Measurements from ENCODE around the gene EFEMP1. TPM values are rescaled to one million over a fixed set of nuclear protein-coding genes. Genes with fewer than 3 reads are reported as not detected.

The EFEMP1 gene
- total RNA-seq, 1 experiment from 2014 or later = 0.34 TPM

DNA sequence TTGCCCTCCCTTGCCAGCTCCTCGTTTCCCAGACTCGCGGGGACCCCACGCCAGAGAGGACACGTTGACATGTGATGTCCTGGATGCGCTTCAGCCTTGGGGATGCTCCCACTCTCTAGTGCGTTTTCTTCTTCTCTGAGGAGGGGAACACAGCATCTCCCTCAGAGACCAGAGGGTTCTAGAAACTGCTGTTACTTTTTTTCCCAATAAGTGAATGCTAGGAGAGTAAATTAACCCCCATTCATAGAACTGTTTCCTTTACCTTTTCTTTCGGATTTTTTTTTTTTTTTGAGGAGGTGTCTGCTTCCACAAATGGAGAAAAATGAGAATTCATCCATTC lies 370 bp upstream of the EFEMP1 start:
- POLR2A ChIA-PET = no interaction called here
- CTCF ChIA-PET = no interaction called here
- H3K27ac ChIP-seq (ENCODE audit: low read depth, low read length) = no peak overlapping the region
- no peaks in the 10 kb centered on the region for H3K4me1 ChIP-seq (ENCODE audit: control insufficient read depth in 1 of 2, insufficient read depth in 2 of 2, low read length in 2 of 2)
- H3K4me3 ChIP-seq (replicated peaks in 1 of 2; ENCODE audit: low read depth in 1 of 2, low read length in 2 of 2) = no peak overlapping the region
- BruUV-seq (replicated peaks) = no TSS peak
- no peaks in the 10 kb centered on the region for H3K9me2 ChIP-seq (ENCODE audit: insufficient read depth)
- H2AFZ ChIP-seq (ENCODE audit: low read depth, low read length, poor library complexity, severe bottlenecking) = no peak overlapping the region
- H3K9ac ChIP-seq (ENCODE audit: low read length) = no peak overlapping the region
- RAD21 ChIA-PET (ENCODE audit: low non-redundant PET in 1 of 2, low total read pairs in 2 of 2, uncharacterized antibody in 2 of 2, unreplicated experiment in 2 of 2) = no interaction called here
- DNase-seq (ENCODE audit: low read depth, low spot score) (no peak), ATAC-seq (no peak)
- H4K20me1 ChIP-seq (ENCODE audit: insufficient read depth) = no peaks in the 10 kb centered on the region
- H3K36me3 ChIP-seq (ENCODE audit: control insufficient read depth in 1 of 2, insufficient read depth in 2 of 2, low read length in 2 of 2) = no peaks in the 10 kb centered on the region
- no peaks in the 10 kb centered on the region for H3K27me3 ChIP-seq (ENCODE audit: insufficient read depth, low read length)
- H3K79me2 ChIP-seq (ENCODE audit: insufficient read depth, low read length) = no peaks in the 10 kb centered on the region
- no peaks in the 10 kb centered on the region for H3K9me3 ChIP-seq (ENCODE audit: control insufficient read depth in 1 of 2, insufficient read depth in 1 of 2, low read depth in 1 of 2, low read length in 2 of 2)
- intact Hi-C loops (cut with micrococcal nuclease) = no loop called here
- TF ChIP-seq CEBPB (IDR thresholded peaks at IDR 0.05; ENCODE audit: low read depth) (no peak), ELF1 (IDR thresholded peaks at IDR 0.05; ENCODE audit: borderline replicate concordance, low read depth) (no peak), EZH2 (IDR thresholded peaks at IDR 0.05) (no peak), SP1 (IDR thresholded peaks at IDR 0.05; ENCODE audit: low read depth) (no peak), EGR1 (IDR thresholded peaks at IDR 0.05; ENCODE audit: low read depth) (no peak), ZFX (IDR thresholded peaks at IDR 0.05) (no peak)
- TF ChIP-seq, protein P1, sequence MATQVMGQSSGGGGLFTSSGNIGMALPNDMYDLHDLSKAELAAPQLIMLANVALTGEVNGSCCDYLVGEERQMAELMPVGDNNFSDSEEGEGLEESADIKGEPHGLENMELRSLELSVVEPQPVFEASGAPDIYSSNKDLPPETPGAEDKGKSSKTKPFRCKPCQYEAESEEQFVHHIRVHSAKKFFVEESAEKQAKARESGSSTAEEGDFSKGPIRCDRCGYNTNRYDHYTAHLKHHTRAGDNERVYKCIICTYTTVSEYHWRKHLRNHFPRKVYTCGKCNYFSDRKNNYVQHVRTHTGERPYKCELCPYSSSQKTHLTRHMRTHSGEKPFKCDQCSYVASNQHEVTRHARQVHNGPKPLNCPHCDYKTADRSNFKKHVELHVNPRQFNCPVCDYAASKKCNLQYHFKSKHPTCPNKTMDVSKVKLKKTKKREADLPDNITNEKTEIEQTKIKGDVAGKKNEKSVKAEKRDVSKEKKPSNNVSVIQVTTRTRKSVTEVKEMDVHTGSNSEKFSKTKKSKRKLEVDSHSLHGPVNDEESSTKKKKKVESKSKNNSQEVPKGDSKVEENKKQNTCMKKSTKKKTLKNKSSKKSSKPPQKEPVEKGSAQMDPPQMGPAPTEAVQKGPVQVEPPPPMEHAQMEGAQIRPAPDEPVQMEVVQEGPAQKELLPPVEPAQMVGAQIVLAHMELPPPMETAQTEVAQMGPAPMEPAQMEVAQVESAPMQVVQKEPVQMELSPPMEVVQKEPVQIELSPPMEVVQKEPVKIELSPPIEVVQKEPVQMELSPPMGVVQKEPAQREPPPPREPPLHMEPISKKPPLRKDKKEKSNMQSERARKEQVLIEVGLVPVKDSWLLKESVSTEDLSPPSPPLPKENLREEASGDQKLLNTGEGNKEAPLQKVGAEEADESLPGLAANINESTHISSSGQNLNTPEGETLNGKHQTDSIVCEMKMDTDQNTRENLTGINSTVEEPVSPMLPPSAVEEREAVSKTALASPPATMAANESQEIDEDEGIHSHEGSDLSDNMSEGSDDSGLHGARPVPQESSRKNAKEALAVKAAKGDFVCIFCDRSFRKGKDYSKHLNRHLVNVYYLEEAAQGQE (IDR thresholded peaks at IDR 0.05; ENCODE audit: low read depth) = no peak
- H3K4me2 ChIP-seq (ENCODE audit: low read length) = no peak overlapping the region

DNA sequence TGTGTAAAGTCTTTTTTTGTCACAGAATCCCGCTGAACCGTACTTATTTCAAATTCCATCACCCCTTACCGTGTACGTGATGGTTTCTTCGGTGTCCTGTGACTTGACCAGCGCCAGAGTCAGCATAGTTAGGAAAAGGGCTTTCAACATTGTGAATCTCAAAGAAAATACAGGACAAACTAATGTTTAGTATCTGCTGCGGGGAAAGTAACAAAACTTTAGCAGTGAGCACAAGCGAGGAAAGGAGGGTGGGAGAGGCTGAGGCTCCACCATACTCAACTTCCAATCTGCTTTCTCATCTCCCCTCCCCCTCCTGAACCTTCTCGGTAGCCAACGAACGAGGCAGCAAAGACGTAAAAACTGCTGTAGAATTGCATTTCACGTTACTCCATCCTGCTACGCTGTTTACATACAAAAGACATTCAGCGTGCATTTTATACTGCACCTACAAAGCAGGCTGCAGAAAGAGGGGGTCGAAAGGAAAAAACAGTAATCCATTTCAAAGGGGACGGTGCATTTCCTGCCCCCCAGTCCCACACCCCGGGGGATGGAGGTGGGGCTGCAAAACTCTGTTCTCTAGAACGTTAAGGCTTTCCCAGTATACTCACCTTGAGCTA lies 1.2 kb downstream of the EFEMP1 start:
- Histone ChIP-seq H3K9me2 (ENCODE audit: insufficient read depth) (no peaks in the 10 kb centered on the region), H2AFZ (ENCODE audit: low read depth, low read length, poor library complexity, severe bottlenecking) (no peak overlapping the region), H3K27ac (ENCODE audit: low read depth, low read length) (no peak overlapping the region), H3K27me3 (ENCODE audit: insufficient read depth, low read length) (no peaks in the 10 kb centered on the region), H4K20me1 (ENCODE audit: insufficient read depth) (no peaks in the 10 kb centered on the region), H3K4me2 (ENCODE audit: low read length) (no peak overlapping the region), H3K4me1 (ENCODE audit: control insufficient read depth in 1 of 2, insufficient read depth in 2 of 2, low read length in 2 of 2) (no peaks in the 10 kb centered on the region), H3K79me2 (ENCODE audit: insufficient read depth, low read length) (no peaks in the 10 kb centered on the region), H3K4me3 (replicated peaks in 1 of 2; ENCODE audit: low read depth in 1 of 2, low read length in 2 of 2) (no peak overlapping the region), H3K9ac (ENCODE audit: low read length) (no peak overlapping the region), H3K36me3 (ENCODE audit: control insufficient read depth in 1 of 2, insufficient read depth in 2 of 2, low read length in 2 of 2) (no peaks in the 10 kb centered on the region), H3K9me3 (ENCODE audit: control insufficient read depth in 1 of 2, insufficient read depth in 1 of 2, low read depth in 1 of 2, low read length in 2 of 2) (no peaks in the 10 kb centered on the region)
- RAD21 ChIA-PET (ENCODE audit: low non-redundant PET in 1 of 2, low total read pairs in 2 of 2, uncharacterized antibody in 2 of 2, unreplicated experiment in 2 of 2) = no interaction called here
- CTCF ChIA-PET = no interaction called here
- ATAC-seq (no peak), DNase-seq (ENCODE audit: low read depth, low spot score) (no peak)
- POLR2A ChIA-PET = no interaction called here
- intact Hi-C loops (cut with micrococcal nuclease) = no loop called here
- no TSS peak for BruUV-seq (replicated peaks)
- TF ChIP-seq EGR1 (IDR thresholded peaks at IDR 0.05; ENCODE audit: low read depth) (no peak), TCF7L2 (IDR thresholded peaks at IDR 0.05; ENCODE audit: borderline replicate concordance, extremely low read depth, insufficient read depth, insufficient read length) (no peak), JUND (IDR thresholded peaks at IDR 0.05) (no peak)
- TF ChIP-seq, protein P1 (IDR thresholded peaks at IDR 0.05; ENCODE audit: low read depth) = no peak
- TF ChIP-seq, protein P2, sequence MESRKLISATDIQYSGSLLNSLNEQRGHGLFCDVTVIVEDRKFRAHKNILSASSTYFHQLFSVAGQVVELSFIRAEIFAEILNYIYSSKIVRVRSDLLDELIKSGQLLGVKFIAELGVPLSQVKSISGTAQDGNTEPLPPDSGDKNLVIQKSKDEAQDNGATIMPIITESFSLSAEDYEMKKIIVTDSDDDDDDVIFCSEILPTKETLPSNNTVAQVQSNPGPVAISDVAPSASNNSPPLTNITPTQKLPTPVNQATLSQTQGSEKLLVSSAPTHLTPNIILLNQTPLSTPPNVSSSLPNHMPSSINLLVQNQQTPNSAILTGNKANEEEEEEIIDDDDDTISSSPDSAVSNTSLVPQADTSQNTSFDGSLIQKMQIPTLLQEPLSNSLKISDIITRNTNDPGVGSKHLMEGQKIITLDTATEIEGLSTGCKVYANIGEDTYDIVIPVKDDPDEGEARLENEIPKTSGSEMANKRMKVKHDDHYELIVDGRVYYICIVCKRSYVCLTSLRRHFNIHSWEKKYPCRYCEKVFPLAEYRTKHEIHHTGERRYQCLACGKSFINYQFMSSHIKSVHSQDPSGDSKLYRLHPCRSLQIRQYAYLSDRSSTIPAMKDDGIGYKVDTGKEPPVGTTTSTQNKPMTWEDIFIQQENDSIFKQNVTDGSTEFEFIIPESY (IDR thresholded peaks at IDR 0.05; ENCODE audit: extremely low read depth, insufficient replicate concordance, low read length) = no peak
- TF ChIP-seq, protein P3, sequence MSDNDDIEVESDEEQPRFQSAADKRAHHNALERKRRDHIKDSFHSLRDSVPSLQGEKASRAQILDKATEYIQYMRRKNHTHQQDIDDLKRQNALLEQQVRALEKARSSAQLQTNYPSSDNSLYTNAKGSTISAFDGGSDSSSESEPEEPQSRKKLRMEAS (IDR thresholded peaks at IDR 0.05) = no peak
